Measurements from ENCODE around the gene DDX27.
"Not testable (repeated sequence)": the region's sequence is repeated elsewhere in the genome, so short reads cannot be mapped to it uniquely, and the experiment has no call there.

Gene DDX27

GRCh38 chr20:49219091-49219923 is at the start of gene DDX27:
Gene DDX27 (plus strand): TSS chr20:49219416. CDS start chr20:49219449, 33 bp downstream.
- DNase-seq = peak; percentile 99

GRCh38 chr20:49169547-49169946 is 49.7 kb upstream of the DDX27 start:
- no peak for DNase-seq

- DNase-seq = no peak
Measured at GRCh38 chr20:49170714-49171113, 48.5 kb upstream of the DDX27 start.

- no peak for DNase-seq
Measured at GRCh38 chr20:49171909-49172308, 47.3 kb upstream of the DDX27 start.

GRCh38 chr20:49172413-49172812 is 46.8 kb upstream of the DDX27 start:
- DNase-seq = no peak

GRCh38 chr20:49174183-49174582 is 45.0 kb upstream of the DDX27 start:
- no peak for DNase-seq

- DNase-seq = no peak
Measured at GRCh38 chr20:49179368-49180277, 39.6 kb upstream of the DDX27 start.

GRCh38 chr20:49181265-49181877 is 37.8 kb upstream of the DDX27 start:
- DNase-seq = no peak

GRCh38 chr20:49183444-49183843 is 35.8 kb upstream of the DDX27 start:
- no peak for DNase-seq

- not testable (repeated sequence) for DNase-seq
Measured at GRCh38 chr20:49184084-49184501, 35.1 kb upstream of the DDX27 start.

- DNase-seq = no peak
Measured at GRCh38 chr20:49184691-49185070, 34.5 kb upstream of the DDX27 start.

GRCh38 chr20:49185071-49185761 is 34.0 kb upstream of the DDX27 start:
- DNase-seq = no peak

GRCh38 chr20:49186535-49187329 is 32.5 kb upstream of the DDX27 start:
- no peak for DNase-seq

GRCh38 chr20:49187330-49187850 is 31.8 kb upstream of the DDX27 start:
- DNase-seq = no peak

GRCh38 chr20:49187851-49188641 is 31.2 kb upstream of the DDX27 start, which contains the start of gene STAU1:
Gene STAU1 (minus strand): TSS chr20:49188334. CDS start chr20:49166201, 22,133 bp downstream.
- peak; percentile 91 for DNase-seq

- DNase-seq = not testable (repeated sequence)
Measured at GRCh38 chr20:49192944-49193518, 26.2 kb upstream of the DDX27 start.

- DNase-seq = no peak
Measured at GRCh38 chr20:49199729-49200293, 19.4 kb upstream of the DDX27 start.

GRCh38 chr20:49203011-49203410 is 16.2 kb upstream of the DDX27 start:
- DNase-seq = no peak

GRCh38 chr20:49203746-49204145 is 15.5 kb upstream of the DDX27 start:
- no peak for DNase-seq

- DNase-seq = no peak
Measured at GRCh38 chr20:49207076-49207475, 12.1 kb upstream of the DDX27 start.

Data from NCI-H1092 (cell line).